Smooth muscle cell (in vitro differentiated cells): ENCODE results near the gene TARS3. TPM values are rescaled to one million over a fixed set of nuclear protein-coding genes. Genes with fewer than 3 reads are reported as not detected.
"Not testable (repeated sequence)": the region's sequence is repeated elsewhere in the genome, so short reads cannot be mapped to it uniquely, and the experiment has no call there.

ENCODE experiments used
- DNase-seq: peaks from one replicate; lab custom pipeline; 2025; ENCODE audit not compliant: unreplicated experiment; lab: John Stamatoyannopoulos, UW
- H2AFZ ChIP-seq: fragments of 200-600 bp; sonication (generic); 2 replicates; pipeline ENCODE4 v1.6.0; 2016; ENCODE audit warnings: antibody characterized with exemption, low read depth, mild to moderate bottlenecking
- H3F3A ChIP-seq: fragments of 200-600 bp; sonication (generic); 2 replicates; pipeline ENCODE4 v1.6.0; 2017; ENCODE audit warnings: antibody characterized with exemption, low read depth
- H3K27ac ChIP-seq: fragments of 200-600 bp; sonication (generic); 2 replicates; pipeline ENCODE4 v1.5.1; 2016; ENCODE audit warnings: low read depth, mild to moderate bottlenecking
- H3K27me3 ChIP-seq: fragments of 200-600 bp; sonication (generic); 2 replicates; pipeline ENCODE4 v1.6.1; 2016; ENCODE audit warnings: low read depth, mild to moderate bottlenecking
- H3K36me3 ChIP-seq: fragments of 200-600 bp; sonication (generic); 2 replicates; pipeline ENCODE4 v1.5.1; 2016; ENCODE audit warnings: low read depth
- H3K4me1 ChIP-seq: fragments of 200-600 bp; sonication (generic); 2 replicates; pipeline ENCODE4 v1.5.1; 2016; ENCODE audit warnings: low read depth
- H3K4me2 ChIP-seq: fragments of 200-600 bp; sonication (generic); 2 replicates; pipeline ENCODE4 v1.6.0; 2016; ENCODE audit warnings: mild to moderate bottlenecking
- H3K4me3 ChIP-seq: fragments of 200-600 bp; sonication (generic); 2 replicates; pipeline ENCODE4 v1.5.1; 2016; ENCODE audit warnings: mild to moderate bottlenecking
- H3K79me2 ChIP-seq: fragments of 200-600 bp; sonication (generic); 2 replicates; pipeline ENCODE4 v1.6.0; 2016; ENCODE audit warnings: low read depth, mild to moderate bottlenecking
- H3K9ac ChIP-seq: fragments of 200-600 bp; sonication (generic); 2 replicates; pipeline ENCODE4 v1.6.0; 2016; ENCODE audit warnings: low read depth
- H3K9me3 ChIP-seq: fragments of 200-600 bp; sonication (generic); replicated peaks from 2 replicates; pipeline ENCODE4 v1.5.1; 2016; ENCODE audit warnings: low read depth
- H4K20me1 ChIP-seq: fragments of 200-600 bp; sonication (generic); 2 replicates; pipeline ENCODE4 v1.6.0; 2016; ENCODE audit warnings: low read depth
- CTCF ChIP-seq: fragments of 200-600 bp; sonication (generic); IDR thresholded peaks from 2 replicates; pipeline ENCODE4 v1.5.1; 2017; ENCODE audit warnings: borderline replicate concordance, mild to moderate bottlenecking, antibody characterized with exemption; ENCODE audit not compliant: insufficient read depth, poor library complexity, severe bottlenecking
- whole genome bisulfite sequencing: methylation state at CpG from one replicate; pipeline ENCODE4 v1.1.7; 2016; ENCODE audit warnings: low lambda C conversion rate; 5-methylcytosine and 5-hydroxymethylcytosine counted together
- polyA plus RNA-seq: library from polyadenylated mRNA; unstranded; fragments of >200 nt; fragmentation: Nextera tagmentation; extraction: Ambion mirVana; gene quantifications from 2 replicates; pipeline ENCODE4 v1.2.1, GENCODE V29; 2016
- total RNA-seq: library from RNA; depleted of rRNA; stranded (reverse); fragments of >200 nt; gene quantifications from 2 replicates; pipeline ENCODE4 v1.2.3, GENCODE V29; 2014

The TARS3 gene
- total RNA-seq (23.0 and 86.7 TPM in 2 replicates), polyA plus RNA-seq (20.0 and 22.8 TPM in 2 replicates)

GRCh38 chr15:101723874-101724674 lies at the start of gene TARS3:
TARS3 (minus strand) TSS chr15:101724473; CDS start chr15:101724387, 86 bp downstream.
- peaks cover 7% of the 10 kb centered on the region for H4K20me1 ChIP-seq
- peak within 1 kb of the TSS; percentile 72 for H2AFZ ChIP-seq
- 1% methylated on average over 58 of the region's 93 CpGs for WGBS
- no peaks in the 10 kb centered on the region for H3K27me3 ChIP-seq
- H3K4me3 ChIP-seq, result peak within 1 kb of the TSS; percentile 61
- peaks cover 8% of the 10 kb centered on the region for H3K79me2 ChIP-seq
- DNase-seq, result peak; percentile 89
- no peaks in the 10 kb centered on the region for H3F3A ChIP-seq
- H3K36me3 ChIP-seq, result peaks cover 12% of the 10 kb centered on the region
- peak within 1 kb of the TSS; percentile 75 for H3K27ac ChIP-seq
- H3K4me2 ChIP-seq, result peak within 1 kb of the TSS; percentile 92
- H3K9me3 ChIP-seq, result no peaks in the 10 kb centered on the region
- peaks cover 11% of the 10 kb centered on the region for H3K4me1 ChIP-seq
- TF ChIP-seq CTCF, result peak; percentile 8
- H3K9ac ChIP-seq, result peak within 1 kb of the TSS; percentile 84

DNA sequence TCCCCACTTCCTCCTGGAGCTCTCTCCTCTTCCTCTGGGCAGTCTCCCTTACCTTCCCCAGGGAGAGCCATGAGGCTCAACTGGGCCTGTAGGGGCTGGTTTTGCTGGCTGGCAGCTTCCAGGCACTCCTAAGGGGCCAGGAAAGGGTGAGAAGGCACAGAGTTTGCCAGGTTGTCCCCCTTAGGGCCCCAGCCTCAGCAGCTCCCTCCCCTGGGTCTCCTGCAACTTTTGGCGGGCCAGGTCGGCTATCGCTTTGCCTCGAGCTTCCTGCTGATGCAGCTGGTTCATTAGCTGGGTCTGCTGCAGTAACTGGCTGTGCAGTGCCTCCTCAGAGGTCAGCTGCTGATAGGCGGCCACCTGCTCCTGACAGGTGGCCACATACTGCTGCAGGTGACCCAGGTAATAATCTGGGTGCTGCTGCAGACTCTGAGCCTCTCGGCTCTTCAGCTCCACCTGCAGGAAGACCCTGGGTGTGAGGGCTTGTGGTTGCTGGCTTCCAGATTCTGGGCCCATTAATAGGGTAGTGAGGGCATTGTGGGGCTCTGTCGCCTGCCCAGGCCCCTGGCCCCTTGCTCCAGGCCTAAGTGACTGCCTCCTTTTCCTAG lies 49.3 kb upstream of the TARS3 start:
- Histone ChIP-seq H3K36me3 (no peaks in the 10 kb centered on the region), H4K20me1 (no peaks in the 10 kb centered on the region), H3K27ac (no peak overlapping the region), H3K4me3 (no peak overlapping the region), H3K4me1 (no peaks in the 10 kb centered on the region), H3F3A (no peaks in the 10 kb centered on the region), H3K27me3 (no peaks in the 10 kb centered on the region), H3K9ac (no peak overlapping the region), H2AFZ (no peak overlapping the region), H3K79me2 (no peaks in the 10 kb centered on the region), H3K9me3 (no peaks in the 10 kb centered on the region), H3K4me2 (no peak overlapping the region)
- TF ChIP-seq CTCF, result no peak
- WGBS, result 62% methylated on average over 7 of the region's 7 CpGs
- DNase-seq, result no peak

DNA sequence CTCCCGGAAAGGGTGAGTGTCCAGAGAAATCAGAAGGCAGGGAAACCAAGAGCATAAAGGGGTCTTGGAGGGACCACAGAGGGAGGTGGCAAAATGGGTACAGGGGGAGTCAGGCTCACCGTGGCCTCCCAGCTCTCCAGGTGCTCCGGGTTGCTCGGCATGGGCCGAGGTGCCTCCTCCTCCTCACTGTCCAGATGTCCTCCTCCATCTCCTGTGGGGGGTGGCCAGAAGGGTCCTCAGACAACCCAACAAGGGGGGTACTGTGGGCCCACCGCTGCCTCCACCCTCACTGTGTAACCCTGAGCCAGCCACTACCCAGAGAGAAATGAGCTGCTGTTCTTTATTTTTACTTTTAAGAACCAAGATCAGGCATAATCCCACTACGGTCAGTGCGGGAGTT lies 48.6 kb upstream of the TARS3 start:
- no peaks in the 10 kb centered on the region for H4K20me1 ChIP-seq
- no peaks in the 10 kb centered on the region for H3K36me3 ChIP-seq
- WGBS, result 93% methylated on average over 8 of the region's 8 CpGs
- DNase-seq, result no peak
- no peak overlapping the region for H3K9ac ChIP-seq
- H3K79me2 ChIP-seq, result no peaks in the 10 kb centered on the region
- no peaks in the 10 kb centered on the region for H3K27me3 ChIP-seq
- no peaks in the 10 kb centered on the region for H3K4me1 ChIP-seq
- H3K27ac ChIP-seq, result no peak overlapping the region
- H3K4me2 ChIP-seq, result no peak overlapping the region
- H3F3A ChIP-seq, result no peaks in the 10 kb centered on the region
- no peaks in the 10 kb centered on the region for H3K9me3 ChIP-seq
- H3K4me3 ChIP-seq, result no peak overlapping the region
- H2AFZ ChIP-seq, result no peak overlapping the region
- TF ChIP-seq CTCF, result no peak

- not testable (repeated sequence) for H3K9ac ChIP-seq, H3K4me1 ChIP-seq, H4K20me1 ChIP-seq, H3K27me3 ChIP-seq, H3K36me3 ChIP-seq, H3K9me3 ChIP-seq, H3K4me3 ChIP-seq, H3K79me2 ChIP-seq, H3K4me2 ChIP-seq, H2AFZ ChIP-seq, DNase-seq, H3K27ac ChIP-seq, H3F3A ChIP-seq
- WGBS, result 80% methylated on average over 8 of the region's 11 CpGs
Measured at GRCh38 chr15:101767083-101767640, 42.9 kb upstream of the TARS3 start.
